ENCODE data around the gene REPS1.
A peak's percentile ranks its signal among the peaks of the same experiment; 100 is the strongest.

REPS1 gene

DNA sequence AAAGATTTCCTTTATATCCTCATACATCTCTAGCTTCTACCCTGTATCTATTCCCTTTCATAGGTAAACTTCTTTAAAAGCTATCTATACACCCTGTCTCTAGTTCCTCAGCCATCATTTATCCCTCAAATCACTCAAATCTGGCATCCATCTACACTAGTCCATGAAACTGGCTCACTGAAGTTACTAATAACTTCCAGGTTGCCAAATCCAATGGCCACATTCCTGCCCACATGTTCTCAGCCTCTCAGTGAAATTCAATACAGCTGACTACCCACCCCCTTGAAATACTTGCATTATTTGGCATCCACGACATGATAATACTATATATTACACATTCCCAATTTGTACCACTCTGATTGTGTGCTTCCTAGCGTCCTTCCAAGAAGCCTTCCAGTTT lies 8.7 kb downstream of the REPS1 start (continued):
- TF ChIP-seq PRDM6 (tag by site-specific recombination; IDR thresholded peaks at IDR 0.05) (no peak), PRDM10 (tag by site-specific recombination; IDR thresholded peaks at IDR 0.05) (peak; percentile 41; the same call in 1 of the 2 replicates), EGR2 (tag by site-specific recombination; IDR thresholded peaks at IDR 0.05; ENCODE audit: low read depth) (peak; percentile 60; the same call in 1 of the 2 replicates), ZNF664 (tag by site-specific recombination; IDR thresholded peaks at IDR 0.05) (no peak), SCRT2 (tag by site-specific recombination; IDR thresholded peaks at IDR 0.05) (no peak), ZNF280D (tag by site-specific recombination; IDR thresholded peaks at IDR 0.05) (no peak), ELK4 (IDR thresholded peaks at IDR 0.05; ENCODE audit: borderline replicate concordance, low read depth, low read length) (no peak), MEIS1 (CRISPR knock-in tag; IDR thresholded peaks at IDR 0.05; ENCODE audit: borderline replicate concordance) (no peak), ZEB2 (tag by site-specific recombination; IDR thresholded peaks at IDR 0.05) (no peak), GLIS1 (tag by site-specific recombination; IDR thresholded peaks at IDR 0.05) (no peak), SP7 (tag by site-specific recombination; IDR thresholded peaks at IDR 0.05) (peak; percentile 27; the same call in 1 of the 2 replicates), ZNF621 (tag by site-specific recombination; IDR thresholded peaks at IDR 0.05) (no peak)

- ChIA-PET CTCF (no interaction called here), POLR2A (no interaction called here)
- TF ChIP-seq ZNF121 (tag by site-specific recombination; IDR thresholded peaks at IDR 0.05) (peak; percentile 39; the same call in 1 of the 2 replicates), ZNF341 (tag by site-specific recombination; IDR thresholded peaks at IDR 0.05; ENCODE audit: low read depth) (no peak), PRDM10 (tag by site-specific recombination; IDR thresholded peaks at IDR 0.05) (no peak)
- Histone ChIP-seq H3K4me1 (ENCODE audit: control insufficient read depth, insufficient read depth, low read length) (peaks cover 25% of the 10 kb centered on the region), H3K4me3 (ENCODE audit: low read depth, low read length) (no peak overlapping the region), H3K36me3 (ENCODE audit: control insufficient read depth in 2 of 2, insufficient read depth in 1 of 2, low read length in 2 of 2) (no peaks in the 10 kb centered on the region), H3K27ac (ENCODE audit: extremely low read depth, low read depth, low read length) (no peak overlapping the region), H3K9me3 (ENCODE audit: control insufficient read depth, insufficient read depth, low read depth, low read length) (no peaks in the 10 kb centered on the region)
Observed at GRCh38 chr6:138978229-138978628, 9.8 kb downstream of the REPS1 start.

Data from HEK293 (cell line).